CD8-positive, alpha-beta memory T cell (primary cell): ENCODE data around the gene EIF2S1. TPM values are rescaled to one million over a fixed set of nuclear protein-coding genes. Genes with fewer than 3 reads are reported as not detected.

ENCODE experiments used
- CTCF ChIA-PET: fragments of 350-600 bp; sonication (Branson Sonifier 250); formaldehyde crosslinking; loops from one replicate; lab custom pipeline; 2021; ENCODE audit warnings: antibody characterized with exemption; lab: Charles Lee
- POLR2A ChIA-PET: fragments of 350-600 bp; sonication (Branson Sonifier 250); formaldehyde crosslinking; loops from one replicate; lab custom pipeline; 2021; ENCODE audit warnings: antibody characterized with exemption; lab: Charles Lee
- DNase-seq, 5 donors: peaks; one replicate each; pipeline versions ENCODE4 v3.0.0 to v3.0.0-alpha.2; 2020 to 2022; ENCODE audit warnings: mixed read lengths in 1 of 5
- H3K27ac ChIP-seq: one replicate; pipeline ENCODE4 v1.7.0; 2013; ENCODE audit warnings: low read depth, mild to moderate bottlenecking, low read length, moderate library complexity
- H3K27me3 ChIP-seq: 2 replicates; pipeline ENCODE4 v1.7.0; 2013; ENCODE audit warnings: low read length, mild to moderate bottlenecking; ENCODE audit not compliant: insufficient read depth, poor library complexity, severe bottlenecking
- H3K36me3 ChIP-seq: 2 replicates; pipeline ENCODE4 v1.7.0; 2013; ENCODE audit warnings: mild to moderate bottlenecking, low read length, moderate library complexity; ENCODE audit not compliant: insufficient read depth
- H3K4me1 ChIP-seq: 2 replicates; pipeline ENCODE4 v1.7.0; 2013; ENCODE audit warnings: mild to moderate bottlenecking, low read length, moderate library complexity; ENCODE audit not compliant: insufficient read depth
- H3K4me3 ChIP-seq: 2 replicates; pipeline ENCODE4 v1.7.0; 2013; ENCODE audit warnings: mild to moderate bottlenecking, low read length
- H3K9me3 ChIP-seq: 2 replicates; pipeline ENCODE4 v1.7.0; 2013; ENCODE audit warnings: mild to moderate bottlenecking, low read length
- H3K27ac Mint-ChIP-seq, 8 donors: one replicate each; pipeline ENCODE4 v1.8.0; 2020 to 2021; ENCODE audit warnings: mixed read lengths in 8 of 8, mild to moderate bottlenecking in 6 of 8, inconsistent platforms in 3 of 8, moderate library complexity in 3 of 8
- H3K27me3 Mint-ChIP-seq, 2 donors: one replicate each; pipeline ENCODE4 v1.8.0; 2020 to 2021; ENCODE audit warnings: mixed read lengths in 2 of 2, mild to moderate bottlenecking in 1 of 2, moderate library complexity in 1 of 2
- H3K36me3 Mint-ChIP-seq, 3 donors: one replicate each; pipeline ENCODE4 v1.8.0; 2020 to 2021; ENCODE audit warnings: mixed read lengths in 3 of 3, inconsistent platforms in 1 of 3, mild to moderate bottlenecking in 1 of 3
- H3K4me1 Mint-ChIP-seq, 3 donors: one replicate each; pipeline ENCODE4 v1.8.0; 2020 to 2021; ENCODE audit warnings: mixed read lengths in 3 of 3, inconsistent platforms in 1 of 3, mild to moderate bottlenecking in 1 of 3
- H3K4me3 Mint-ChIP-seq, 7 donors: one replicate each; pipeline ENCODE4 v1.8.0; 2020 to 2021; ENCODE audit warnings: mixed read lengths in 7 of 7, mild to moderate bottlenecking in 6 of 7, moderate library complexity in 4 of 7, inconsistent platforms in 2 of 7
- H3K9me3 Mint-ChIP-seq, 5 donors: one replicate each; pipeline ENCODE4 v1.8.0; 2020 to 2022; ENCODE audit warnings: mixed read lengths in 5 of 5, mild to moderate bottlenecking in 3 of 5, moderate library complexity in 2 of 5, inconsistent platforms in 1 of 5
- polyA plus RNA-seq: library from polyadenylated mRNA; unstranded; fragments of 300-500 nt; fragmentation: Illumina TruSeq; gene quantifications from one replicate; pipeline ENCODE4 v1.2.3, GENCODE V29; 2021
- total RNA-seq, 2 experiments: library from RNA; stranded (reverse); gene quantifications; one replicate each; pipeline ENCODE4 v1.2.3, GENCODE V29; 2021

Gene EIF2S1
- total and polyA plus RNA-seq, 3 experiments from 2014 or later, result 145 to 338 (median 329) TPM

DNA sequence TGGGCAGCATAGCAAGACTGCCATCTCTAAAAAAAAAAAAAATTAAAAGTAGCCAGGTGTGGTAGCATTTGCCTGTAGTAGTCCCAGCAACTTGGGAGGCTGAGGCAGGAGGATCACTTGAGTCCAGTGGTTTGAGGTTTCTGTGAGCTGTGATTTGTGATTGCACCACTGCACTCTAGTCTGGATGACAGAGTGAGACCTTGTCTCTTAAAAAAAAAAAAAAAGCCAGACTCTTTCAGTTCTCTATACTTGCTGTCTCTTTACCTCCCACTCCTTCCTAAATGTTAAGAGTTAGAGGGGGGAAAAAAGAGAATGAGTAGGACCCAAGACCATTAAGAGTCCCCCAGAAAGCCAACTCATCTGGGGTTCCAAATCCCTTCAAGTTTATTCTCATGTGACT lies 17.8 kb downstream of the EIF2S1 start:
- no peak overlapping the region for H3K4me3 Mint-ChIP-seq
- no peaks in the 10 kb centered on the region for H3K9me3 ChIP-seq
- no peak overlapping the region for H3K27ac ChIP-seq
- ChIA-PET CTCF (no interaction called here), POLR2A (interaction anchor here (0.7 kb wide), 1 partner anchor 326 kb away, joined by 3 read pairs; no protein-coding TSS in a partner anchor)
- DNase-seq, result no peak
- peak overlapping the region in 1 of 8 donors; percentile 30 for H3K27ac Mint-ChIP-seq
- no peaks in the 10 kb centered on the region for H3K27me3 ChIP-seq
- H3K36me3 Mint-ChIP-seq, result peaks cover 5 to 94% (median 31%) of the 10 kb centered on the region in 3 donors
- H3K9me3 Mint-ChIP-seq, result no peaks in the 10 kb centered on the region
- H3K4me3 ChIP-seq, result no peak overlapping the region
- peaks cover 68% of the 10 kb centered on the region for H3K36me3 ChIP-seq
- H3K4me1 Mint-ChIP-seq, result peaks cover 7 to 18% (median 13%) of the 10 kb centered on the region in 3 donors
- H3K4me1 ChIP-seq, result peaks cover 3% of the 10 kb centered on the region
- H3K27me3 Mint-ChIP-seq, result no peaks in the 10 kb centered on the region

- ChIA-PET CTCF (interaction anchor here (1.2 kb wide), 1 partner anchor 25 kb away, joined by 6 read pairs; the partner anchor contains the start of genes ATP6V1D and EIF2S1), POLR2A (no interaction called here)
- no peaks in the 10 kb centered on the region for H3K4me1 ChIP-seq
- H3K9me3 ChIP-seq, result no peaks in the 10 kb centered on the region
- no peak overlapping the region for H3K4me3 ChIP-seq
- H3K9me3 Mint-ChIP-seq, result no peaks in the 10 kb centered on the region
- H3K36me3 ChIP-seq, result peaks cover 31% of the 10 kb centered on the region
- peaks cover 5 to 71% (median 27%) of the 10 kb centered on the region in 3 donors for H3K36me3 Mint-ChIP-seq
- H3K27ac Mint-ChIP-seq, result peak overlapping the region in 1 of 8 donors; percentile 59
- no peak overlapping the region for H3K27ac ChIP-seq
- no peak overlapping the region for H3K4me3 Mint-ChIP-seq
- no peaks in the 10 kb centered on the region for H3K27me3 Mint-ChIP-seq
- no peak for DNase-seq
- H3K27me3 ChIP-seq, result no peaks in the 10 kb centered on the region
- no peaks in the 10 kb centered on the region for H3K4me1 Mint-ChIP-seq
Observed at GRCh38 chr14:67385120-67385519, 25.0 kb downstream of the EIF2S1 start.

DNA sequence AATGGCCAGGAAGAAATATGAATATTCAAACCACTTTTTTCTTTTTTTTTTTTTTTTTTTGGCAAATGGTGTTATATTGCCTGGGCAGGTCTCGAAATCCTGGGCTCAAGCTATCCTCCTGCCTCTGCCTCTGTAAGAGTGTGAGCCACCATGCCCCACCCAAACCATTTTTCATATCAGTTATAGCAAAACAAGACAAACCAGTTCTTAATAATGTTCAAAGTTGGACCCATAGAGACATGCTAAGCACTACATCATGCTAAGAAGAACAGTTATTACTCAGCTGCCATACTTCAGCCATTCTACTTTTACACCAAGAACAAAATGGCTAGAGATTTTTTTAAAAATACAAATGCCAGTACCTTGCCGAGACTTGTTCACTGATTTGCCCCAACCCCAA lies 25.5 kb downstream of the EIF2S1 start:
- Mint-ChIP-seq H3K4me3 (no peak overlapping the region), H3K9me3 (no peaks in the 10 kb centered on the region), H3K27me3 (no peaks in the 10 kb centered on the region), H3K36me3 (peaks cover 5 to 66% (median 24%) of the 10 kb centered on the region in 3 donors), H3K27ac (peak overlapping the region in 2 of 8 donors; percentile 58 to 59), H3K4me1 (no peaks in the 10 kb centered on the region)
- Histone ChIP-seq H3K27ac (no peak overlapping the region), H3K9me3 (no peaks in the 10 kb centered on the region), H3K36me3 (peaks cover 29% of the 10 kb centered on the region), H3K4me1 (no peaks in the 10 kb centered on the region), H3K4me3 (no peak overlapping the region), H3K27me3 (no peaks in the 10 kb centered on the region)
- ChIA-PET POLR2A (no interaction called here), CTCF (interaction anchor here (1.2 kb wide), 1 partner anchor 26 kb away, joined by 6 read pairs; the partner anchor contains the start of genes ATP6V1D and EIF2S1)
- DNase-seq, result no peak

DNA sequence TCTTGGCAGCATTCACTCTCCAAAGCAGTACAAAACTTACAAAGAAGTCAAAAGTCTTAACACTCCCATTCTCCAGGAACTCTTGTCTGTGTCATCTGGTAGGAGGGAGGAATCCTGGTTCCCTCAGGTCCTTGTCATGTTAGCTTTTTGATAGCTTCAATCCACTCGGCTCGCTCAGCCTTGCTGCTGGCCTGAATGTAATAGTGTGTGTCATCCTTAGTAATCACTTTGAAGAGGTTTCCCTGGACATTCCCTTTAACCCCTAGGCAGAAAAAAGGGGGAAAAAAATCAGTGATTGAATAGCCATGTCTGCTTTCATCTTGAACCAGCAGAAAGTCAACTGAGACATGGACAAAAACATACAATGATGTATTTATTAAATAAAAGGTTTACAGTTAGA lies 27.1 kb downstream of the EIF2S1 start:
- POLR2A ChIA-PET, result no interaction called here
- Mint-ChIP-seq H3K27ac (no peak overlapping the region), H3K4me3 (no peak overlapping the region), H3K9me3 (no peaks in the 10 kb centered on the region), H3K36me3 (peaks cover 4 to 52% (median 17%) of the 10 kb centered on the region in 3 donors), H3K27me3 (no peaks in the 10 kb centered on the region), H3K4me1 (peaks cover 0 to 4% (median 0%) of the 10 kb centered on the region in 3 donors)
- no peak overlapping the region for H3K4me3 ChIP-seq
- no peaks in the 10 kb centered on the region for H3K27me3 ChIP-seq
- CTCF ChIA-PET, result no interaction called here
- H3K27ac ChIP-seq, result no peak overlapping the region
- H3K4me1 ChIP-seq, result no peaks in the 10 kb centered on the region
- DNase-seq, result no peak
- no peaks in the 10 kb centered on the region for H3K9me3 ChIP-seq
- H3K36me3 ChIP-seq, result peaks cover 22% of the 10 kb centered on the region

DNA sequence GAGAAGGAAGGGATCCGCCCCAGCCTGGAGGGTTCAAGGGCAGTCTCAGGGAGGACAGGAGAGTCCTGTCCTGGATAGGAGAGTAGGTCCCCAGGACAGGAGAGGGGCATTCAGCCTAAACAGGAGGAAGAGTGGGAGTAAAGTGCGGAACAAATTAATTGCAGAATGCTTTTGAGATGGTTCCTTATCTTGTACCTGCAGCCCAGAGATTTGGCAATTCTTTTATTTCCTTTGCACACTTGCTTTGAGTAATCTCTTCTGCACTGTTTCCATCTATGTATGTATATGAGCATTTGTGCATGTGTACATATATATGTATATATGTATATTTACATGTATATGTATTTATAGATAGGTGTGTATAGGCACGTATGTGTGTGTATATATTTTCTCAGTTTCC lies 29.1 kb downstream of the EIF2S1 start:
- Histone ChIP-seq H3K4me1 (no peaks in the 10 kb centered on the region), H3K9me3 (no peaks in the 10 kb centered on the region), H3K36me3 (peaks cover 5% of the 10 kb centered on the region), H3K27ac (no peak overlapping the region), H3K27me3 (no peaks in the 10 kb centered on the region), H3K4me3 (no peak overlapping the region)
- Mint-ChIP-seq H3K27ac (no peak overlapping the region), H3K9me3 (no peaks in the 10 kb centered on the region), H3K4me1 (peaks cover 0 to 4% (median 0%) of the 10 kb centered on the region in 3 donors), H3K36me3 (peaks cover 0 to 32% (median 10%) of the 10 kb centered on the region in 3 donors), H3K27me3 (no peaks in the 10 kb centered on the region), H3K4me3 (no peak overlapping the region)
- POLR2A ChIA-PET, result no interaction called here
- CTCF ChIA-PET, result no interaction called here
- DNase-seq, result no peak

- Histone ChIP-seq H3K4me3 (no peak overlapping the region), H3K27me3 (no peaks in the 10 kb centered on the region), H3K9me3 (no peaks in the 10 kb centered on the region), H3K4me1 (no peaks in the 10 kb centered on the region), H3K36me3 (no peaks in the 10 kb centered on the region), H3K27ac (no peak overlapping the region)
- ChIA-PET POLR2A (no interaction called here), CTCF (no interaction called here)
- H3K9me3 Mint-ChIP-seq, result no peaks in the 10 kb centered on the region
- H3K27ac Mint-ChIP-seq, result peak overlapping the region in 1 of 8 donors; percentile 58
- H3K27me3 Mint-ChIP-seq, result no peaks in the 10 kb centered on the region
- H3K4me3 Mint-ChIP-seq, result no peak overlapping the region
- no peak for DNase-seq
- peaks cover 0 to 4% (median 0%) of the 10 kb centered on the region in 3 donors for H3K4me1 Mint-ChIP-seq
- peaks cover 0 to 25% (median 10%) of the 10 kb centered on the region in 3 donors for H3K36me3 Mint-ChIP-seq
Observed at GRCh38 chr14:67389811-67390534, 29.8 kb downstream of the EIF2S1 start.

DNA sequence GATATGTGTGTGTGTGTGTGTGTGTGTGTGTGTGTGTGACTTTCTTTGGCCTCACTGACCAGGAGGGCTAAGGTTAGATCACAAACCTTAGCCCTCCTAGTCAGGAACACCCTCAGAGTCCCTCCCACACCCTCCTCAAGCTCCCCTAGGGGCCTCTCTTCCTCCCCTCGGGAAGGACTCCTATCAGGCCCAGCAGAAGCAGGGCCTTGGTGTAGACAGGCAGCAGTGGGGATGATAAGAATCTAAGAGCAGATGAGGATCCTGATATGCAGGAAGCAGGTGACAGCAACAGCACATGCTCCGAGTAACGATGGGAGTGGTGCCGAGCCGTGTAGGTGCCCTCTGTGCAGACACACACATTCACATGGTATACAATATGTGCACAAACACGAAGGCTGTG lies 31.1 kb downstream of the EIF2S1 start:
- H3K4me3 ChIP-seq, result no peak overlapping the region
- no peaks in the 10 kb centered on the region for H3K9me3 ChIP-seq
- no peak overlapping the region for H3K27ac Mint-ChIP-seq
- no peaks in the 10 kb centered on the region for H3K9me3 Mint-ChIP-seq
- H3K4me1 ChIP-seq, result no peaks in the 10 kb centered on the region
- H3K36me3 Mint-ChIP-seq, result peaks cover 0 to 14% (median 6%) of the 10 kb centered on the region in 3 donors
- POLR2A ChIA-PET, result no interaction called here
- no peaks in the 10 kb centered on the region for H3K27me3 Mint-ChIP-seq
- H3K27me3 ChIP-seq, result no peaks in the 10 kb centered on the region
- no peaks in the 10 kb centered on the region for H3K36me3 ChIP-seq
- H3K4me1 Mint-ChIP-seq, result peaks cover 0 to 4% (median 0%) of the 10 kb centered on the region in 3 donors
- CTCF ChIA-PET, result interaction anchor here (0.7 kb wide), 1 partner anchor 31 kb away, joined by 3 read pairs; the partner anchor contains the start of genes ATP6V1D and EIF2S1
- no peak overlapping the region for H3K27ac ChIP-seq
- DNase-seq, result no peak
- no peak overlapping the region for H3K4me3 Mint-ChIP-seq

- Mint-ChIP-seq H3K27ac (peak overlapping the region in 1 of 8 donors; percentile 83), H3K4me1 (peaks cover 0 to 4% (median 0%) of the 10 kb centered on the region in 3 donors), H3K4me3 (no peak overlapping the region), H3K36me3 (peaks cover 0 to 6% (median 2%) of the 10 kb centered on the region in 3 donors), H3K27me3 (no peaks in the 10 kb centered on the region), H3K9me3 (no peaks in the 10 kb centered on the region)
- CTCF ChIA-PET, result interaction anchor here (1.2 kb wide), 1 partner anchor 35 kb away, joined by 3 read pairs; no protein-coding TSS in a partner anchor
- Histone ChIP-seq H3K27me3 (no peaks in the 10 kb centered on the region), H3K4me1 (no peaks in the 10 kb centered on the region), H3K4me3 (no peak overlapping the region), H3K9me3 (no peaks in the 10 kb centered on the region), H3K27ac (no peak overlapping the region), H3K36me3 (no peaks in the 10 kb centered on the region)
- POLR2A ChIA-PET, result no interaction called here
- DNase-seq, result no peak
Observed at GRCh38 chr14:67392123-67392522, 32.0 kb downstream of the EIF2S1 start.
